ENCODE data around the gene NPIPB2.
A peak's percentile ranks its signal among the peaks of the same experiment; 100 is the strongest.
"Not testable (repeated sequence)": the region's sequence is repeated elsewhere in the genome, so short reads cannot be mapped to it uniquely, and the experiment has no call there.

The NPIPB2 gene

GRCh38 chr16:11972128-11972527, 30.3 kb upstream of the NPIPB2 start:
- Histone ChIP-seq H4K20me1 (ENCODE audit: insufficient read depth, low read length) (no peaks in the 10 kb centered on the region), H3K36me3 (ENCODE audit: insufficient read depth, low read length) (no peaks in the 10 kb centered on the region; the same call in 1 of the 2 replicates), H3K4me1 (ENCODE audit: insufficient read depth, low read length) (peaks cover 12% of the 10 kb centered on the region), H3K27me3 (ENCODE audit: insufficient read depth, low read length, poor library complexity) (no peaks in the 10 kb centered on the region), H3K4me3 (ENCODE audit: low read depth in 1 of 2, low read length in 2 of 2) (no peak overlapping the region), H3K9me3 (ENCODE audit: insufficient read depth, low read length, severe bottlenecking) (no peaks in the 10 kb centered on the region), H3K4me2 (ENCODE audit: insufficient read depth, low read length) (no peak overlapping the region), H2AFZ (ENCODE audit: low read depth, low read length) (no peak overlapping the region), H3K9ac (ENCODE audit: low read depth, low read length) (no peak overlapping the region), H3K79me2 (ENCODE audit: insufficient read depth, low read length) (peaks cover 18% of the 10 kb centered on the region), H3K27ac (ENCODE audit: low read length) (no peak overlapping the region)
- no peak for DNase-seq
- ATAC-seq (ENCODE audit: insufficient read depth, low read depth): no peak
- no peak for TF ChIP-seq EZH2 (IDR thresholded peaks at IDR 0.05; ENCODE audit: borderline replicate concordance, low read depth, low read length, severe bottlenecking)
- TF ChIP-seq, protein P1, sequence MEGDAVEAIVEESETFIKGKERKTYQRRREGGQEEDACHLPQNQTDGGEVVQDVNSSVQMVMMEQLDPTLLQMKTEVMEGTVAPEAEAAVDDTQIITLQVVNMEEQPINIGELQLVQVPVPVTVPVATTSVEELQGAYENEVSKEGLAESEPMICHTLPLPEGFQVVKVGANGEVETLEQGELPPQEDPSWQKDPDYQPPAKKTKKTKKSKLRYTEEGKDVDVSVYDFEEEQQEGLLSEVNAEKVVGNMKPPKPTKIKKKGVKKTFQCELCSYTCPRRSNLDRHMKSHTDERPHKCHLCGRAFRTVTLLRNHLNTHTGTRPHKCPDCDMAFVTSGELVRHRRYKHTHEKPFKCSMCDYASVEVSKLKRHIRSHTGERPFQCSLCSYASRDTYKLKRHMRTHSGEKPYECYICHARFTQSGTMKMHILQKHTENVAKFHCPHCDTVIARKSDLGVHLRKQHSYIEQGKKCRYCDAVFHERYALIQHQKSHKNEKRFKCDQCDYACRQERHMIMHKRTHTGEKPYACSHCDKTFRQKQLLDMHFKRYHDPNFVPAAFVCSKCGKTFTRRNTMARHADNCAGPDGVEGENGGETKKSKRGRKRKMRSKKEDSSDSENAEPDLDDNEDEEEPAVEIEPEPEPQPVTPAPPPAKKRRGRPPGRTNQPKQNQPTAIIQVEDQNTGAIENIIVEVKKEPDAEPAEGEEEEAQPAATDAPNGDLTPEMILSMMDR (IDR thresholded peaks at IDR 0.05; ENCODE audit: borderline replicate concordance, extremely low read depth, low read length, poor library complexity, severe bottlenecking): peak; percentile 28

DNA sequence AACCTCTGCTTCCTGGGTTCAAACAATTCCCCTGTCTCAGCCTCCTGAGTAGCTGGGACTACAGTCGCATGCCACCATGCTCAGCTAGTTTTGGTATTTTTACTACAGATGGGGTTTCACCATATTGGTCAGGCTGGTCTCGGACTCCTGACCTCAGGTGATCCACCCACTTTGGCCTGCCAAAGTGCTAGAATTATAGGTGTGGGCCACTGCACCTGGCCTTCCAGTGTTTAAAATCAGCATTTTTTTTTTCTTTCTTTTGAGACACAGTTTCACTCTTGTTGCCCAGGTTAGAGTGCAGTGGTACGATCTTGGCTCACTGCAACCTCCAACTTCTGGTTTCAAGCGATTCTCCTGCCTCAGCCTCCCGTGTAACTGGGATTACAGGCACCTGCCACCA, 28.4 kb upstream of the NPIPB2 start:
- not testable (repeated sequence) for H3K79me2 ChIP-seq (ENCODE audit: insufficient read depth, low read length); H4K20me1 ChIP-seq (ENCODE audit: insufficient read depth, low read length); H2AFZ ChIP-seq (ENCODE audit: low read depth, low read length); H3K27me3 ChIP-seq (ENCODE audit: insufficient read depth, low read length, poor library complexity); H3K4me3 ChIP-seq (ENCODE audit: low read depth in 1 of 2, low read length in 2 of 2); ATAC-seq (ENCODE audit: insufficient read depth, low read depth); H3K4me1 ChIP-seq (ENCODE audit: insufficient read depth, low read length); H3K9me3 ChIP-seq (ENCODE audit: insufficient read depth, low read length, severe bottlenecking); H3K36me3 ChIP-seq (ENCODE audit: insufficient read depth, low read length); H3K4me2 ChIP-seq (ENCODE audit: insufficient read depth, low read length); H3K27ac ChIP-seq (ENCODE audit: low read length); H3K9ac ChIP-seq (ENCODE audit: low read depth, low read length); DNase-seq

- H2AFZ ChIP-seq (ENCODE audit: low read depth, low read length): no peak overlapping the region
- no peak overlapping the region for H3K27ac ChIP-seq (ENCODE audit: low read length)
- ATAC-seq (ENCODE audit: insufficient read depth, low read depth) (no peak), DNase-seq (no peak)
- H3K9me3 ChIP-seq (ENCODE audit: insufficient read depth, low read length, severe bottlenecking): no peaks in the 10 kb centered on the region
- TF ChIP-seq, protein P1 (IDR thresholded peaks at IDR 0.05; ENCODE audit: borderline replicate concordance, extremely low read depth, low read length, poor library complexity, severe bottlenecking): no peak
- no peak for TF ChIP-seq EZH2 (IDR thresholded peaks at IDR 0.05; ENCODE audit: borderline replicate concordance, low read depth, low read length, severe bottlenecking)
- H3K79me2 ChIP-seq (ENCODE audit: insufficient read depth, low read length): no peaks in the 10 kb centered on the region
- no peak overlapping the region for H3K4me3 ChIP-seq (ENCODE audit: low read depth in 1 of 2, low read length in 2 of 2)
- no peak overlapping the region for H3K9ac ChIP-seq (ENCODE audit: low read depth, low read length)
- no peaks in the 10 kb centered on the region for H4K20me1 ChIP-seq (ENCODE audit: insufficient read depth, low read length)
- H3K36me3 ChIP-seq (ENCODE audit: insufficient read depth, low read length): no peaks in the 10 kb centered on the region
- H3K4me2 ChIP-seq (ENCODE audit: insufficient read depth, low read length): no peak overlapping the region
- no peaks in the 10 kb centered on the region for H3K27me3 ChIP-seq (ENCODE audit: insufficient read depth, low read length, poor library complexity)
- H3K4me1 ChIP-seq (ENCODE audit: insufficient read depth, low read length): no peaks in the 10 kb centered on the region
These were observed 26.7 kb upstream of the NPIPB2 start for GRCh38 chr16:11968577-11968976.

DNA sequence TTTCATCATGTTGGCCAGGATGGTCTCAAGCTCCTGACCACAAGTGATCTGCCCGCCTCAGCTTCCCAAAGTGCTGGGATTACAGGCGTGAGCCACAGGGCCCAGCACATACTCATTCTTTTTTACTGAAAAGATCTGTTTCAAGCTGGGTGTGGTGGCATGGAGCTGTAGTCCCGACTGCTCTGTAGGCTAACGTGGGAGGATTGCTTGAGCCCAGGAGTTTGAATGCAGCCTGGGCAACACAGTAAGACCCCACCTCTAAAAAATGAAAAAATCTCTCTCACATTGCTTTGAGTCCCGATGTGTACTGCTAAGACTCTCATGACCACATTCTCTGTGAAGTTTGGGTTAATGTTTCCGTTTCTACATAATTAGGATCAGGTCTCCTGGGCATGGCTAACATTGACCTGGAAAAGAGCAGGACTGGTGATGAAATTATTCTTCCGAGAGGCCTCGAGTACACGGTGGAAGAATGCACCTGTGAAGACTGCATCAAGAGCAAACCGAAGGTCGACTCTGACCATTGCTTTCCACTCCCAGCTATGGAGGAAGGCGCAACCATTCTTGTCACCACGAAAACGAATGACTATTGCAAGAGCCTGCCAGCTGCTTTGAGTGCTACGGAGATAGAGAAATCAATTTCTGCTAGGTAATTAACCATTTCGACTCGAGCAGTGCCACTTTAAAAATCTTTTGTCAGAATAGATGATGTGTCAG, 25.5 kb upstream of the NPIPB2 start:
- TF ChIP-seq, protein P1 (IDR thresholded peaks at IDR 0.05; ENCODE audit: borderline replicate concordance, extremely low read depth, low read length, poor library complexity, severe bottlenecking): no peak
- no peak for TF ChIP-seq EZH2 (IDR thresholded peaks at IDR 0.05; ENCODE audit: borderline replicate concordance, low read depth, low read length, severe bottlenecking)
- Histone ChIP-seq H2AFZ (ENCODE audit: low read depth, low read length) (no peak overlapping the region), H3K27ac (ENCODE audit: low read length) (no peak overlapping the region), H3K27me3 (ENCODE audit: insufficient read depth, low read length, poor library complexity) (no peaks in the 10 kb centered on the region), H3K4me2 (ENCODE audit: insufficient read depth, low read length) (no peak overlapping the region), H3K4me3 (ENCODE audit: low read depth in 1 of 2, low read length in 2 of 2) (no peak overlapping the region), H3K79me2 (ENCODE audit: insufficient read depth, low read length) (no peaks in the 10 kb centered on the region), H4K20me1 (ENCODE audit: insufficient read depth, low read length) (no peaks in the 10 kb centered on the region), H3K9me3 (ENCODE audit: insufficient read depth, low read length, severe bottlenecking) (no peaks in the 10 kb centered on the region), H3K36me3 (ENCODE audit: insufficient read depth, low read length) (no peaks in the 10 kb centered on the region), H3K4me1 (ENCODE audit: insufficient read depth, low read length) (no peaks in the 10 kb centered on the region), H3K9ac (ENCODE audit: low read depth, low read length) (no peak overlapping the region)
- ATAC-seq (ENCODE audit: insufficient read depth, low read depth) (no peak), DNase-seq (no peak)
